ENCODE measurements around the gene ARRB2. TPM values are rescaled to one million over a fixed set of nuclear protein-coding genes. Genes with fewer than 3 reads are reported as not detected.
A peak's percentile ranks its signal among the peaks of the same experiment; 100 is the strongest.

Gene ARRB2
- polyA plus RNA-seq, 2 of the 4 experiments (the other 2 are of a cell fraction) = 61.0 to 73.1 TPM

DNA sequence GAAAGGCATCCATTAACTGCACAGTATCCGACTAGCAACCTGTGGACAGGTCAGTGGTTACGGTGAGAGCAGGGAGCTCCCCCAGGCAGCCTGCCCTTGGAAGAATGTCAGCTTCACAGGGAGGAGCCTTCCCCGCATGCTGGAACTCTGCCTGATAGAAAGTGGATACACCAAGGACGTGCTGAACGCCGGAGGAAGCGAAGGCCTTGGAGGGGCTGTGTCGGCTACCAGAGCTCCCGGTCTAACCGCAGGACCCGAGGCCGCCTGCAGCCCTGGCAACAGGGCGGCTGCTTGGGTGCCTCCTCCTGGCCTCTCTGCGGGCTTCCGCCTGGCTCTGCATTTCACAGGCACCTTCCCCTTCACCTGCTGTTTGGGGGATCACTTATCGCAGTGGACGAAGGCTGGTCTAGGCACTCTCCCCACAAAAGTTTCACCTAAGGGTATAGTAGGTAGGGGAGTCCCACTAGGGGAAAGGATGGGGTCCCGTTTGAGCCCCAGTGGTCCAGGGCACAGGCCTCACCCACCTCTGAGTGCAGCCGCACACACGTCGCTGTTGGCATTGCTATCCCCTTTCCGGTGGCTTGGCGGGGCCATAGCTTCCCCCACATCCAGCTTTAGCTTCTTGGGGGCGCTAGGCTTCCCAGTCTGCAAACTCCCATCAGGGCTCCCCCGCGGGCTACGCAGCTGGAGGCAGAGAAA, 36.3 kb upstream of the ARRB2 start:
- POLR2A ChIA-PET = no interaction called here
- no peak overlapping the region for H3K4me3 ChIP-seq
- H3K27ac ChIP-seq = no peak overlapping the region
- no peak for TF ChIP-seq CEBPB (IDR thresholded peaks at IDR 0.05)
- no peak for TF ChIP-seq NR3C1 (IDR thresholded peaks at IDR 0.05)
- TF ChIP-seq KDM1A (IDR thresholded peaks at IDR 0.05; ENCODE audit: low read depth) = no peak
- TF ChIP-seq HOXA7 (CRISPR knock-in tag; IDR thresholded peaks at IDR 0.05) = no peak
- no peak for TF ChIP-seq FOXS1 (CRISPR knock-in tag; IDR thresholded peaks at IDR 0.05)
- TF ChIP-seq KDM5A (IDR thresholded peaks at IDR 0.05) = no peak
- no peak for TF ChIP-seq POLR2A (IDR thresholded peaks at IDR 0.05; ENCODE audit: low read length)
- no peak for TF ChIP-seq HEYL (CRISPR knock-in tag; IDR thresholded peaks at IDR 0.05)
- TF ChIP-seq EHF (CRISPR knock-in tag; IDR thresholded peaks at IDR 0.05) = no peak
- no peak for TF ChIP-seq NFE2L2 (conservative IDR thresholded peaks at IDR 0.05; ENCODE audit: low read length)
- TF ChIP-seq, protein P1, sequence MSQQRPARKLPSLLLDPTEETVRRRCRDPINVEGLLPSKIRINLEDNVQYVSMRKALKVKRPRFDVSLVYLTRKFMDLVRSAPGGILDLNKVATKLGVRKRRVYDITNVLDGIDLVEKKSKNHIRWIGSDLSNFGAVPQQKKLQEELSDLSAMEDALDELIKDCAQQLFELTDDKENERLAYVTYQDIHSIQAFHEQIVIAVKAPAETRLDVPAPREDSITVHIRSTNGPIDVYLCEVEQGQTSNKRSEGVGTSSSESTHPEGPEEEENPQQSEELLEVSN (IDR thresholded peaks at IDR 0.05; ENCODE audit: borderline replicate concordance, low read depth) = no peak
- TF ChIP-seq CHD2 (IDR thresholded peaks at IDR 0.05; ENCODE audit: low read length, partially characterized antibody) = no peak
- no peak for TF ChIP-seq SMC3 (IDR thresholded peaks at IDR 0.05)
- no peak overlapping the region for H3K4me2 ChIP-seq
- ATAC-seq (no peak), FAIRE-seq (no peak), DNase-seq (ENCODE audit: low read depth in 1 of 2, low spot score in 1 of 2) (no peak)
- H3K4me1 ChIP-seq = peaks cover 17% of the 10 kb centered on the region
- 94% methylated on average over 25 of the region's 27 CpGs for WGBS (ENCODE audit: missing lambda C conversion rate)
- CTCF ChIA-PET = interaction anchor here (0.8 to 1.5 kb wide), 2 partner anchors 13 to 15 kb away, joined by 3 read pairs; no protein-coding TSS in a partner anchor
- no peaks in the 10 kb centered on the region for H3K9me3 ChIP-seq

- ATAC-seq (no peak), DNase-seq (ENCODE audit: low read depth in 1 of 2, low spot score in 1 of 2) (no peak), FAIRE-seq (no peak)
- no peaks in the 10 kb centered on the region for H3K9me3 ChIP-seq
- H3K4me2 ChIP-seq = no peak overlapping the region
- H3K27ac ChIP-seq = no peak overlapping the region
- ChIA-PET CTCF (interaction anchor here (0.8 to 2.4 kb wide), 2 partner anchors 15 to 108 kb away, joined by 3 to 15 read pairs; no protein-coding TSS in a partner anchor), POLR2A (no interaction called here)
- no peak overlapping the region for H3K4me3 ChIP-seq
- H3K4me1 ChIP-seq = peaks cover 22% of the 10 kb centered on the region
- 97% methylated on average over 8 of the region's 8 CpGs for whole genome bisulfite sequencing (ENCODE audit: missing lambda C conversion rate)
- TF ChIP-seq MAFK (IDR thresholded peaks at IDR 0.05; ENCODE audit: partially characterized antibody) = no peak
- no peak for TF ChIP-seq SREBF2 (IDR thresholded peaks at IDR 0.05)
- no peak for TF ChIP-seq KDM5A (IDR thresholded peaks at IDR 0.05)
These were observed 35.8 kb upstream of the ARRB2 start for GRCh38 chr17:4674685-4674998.

DNA sequence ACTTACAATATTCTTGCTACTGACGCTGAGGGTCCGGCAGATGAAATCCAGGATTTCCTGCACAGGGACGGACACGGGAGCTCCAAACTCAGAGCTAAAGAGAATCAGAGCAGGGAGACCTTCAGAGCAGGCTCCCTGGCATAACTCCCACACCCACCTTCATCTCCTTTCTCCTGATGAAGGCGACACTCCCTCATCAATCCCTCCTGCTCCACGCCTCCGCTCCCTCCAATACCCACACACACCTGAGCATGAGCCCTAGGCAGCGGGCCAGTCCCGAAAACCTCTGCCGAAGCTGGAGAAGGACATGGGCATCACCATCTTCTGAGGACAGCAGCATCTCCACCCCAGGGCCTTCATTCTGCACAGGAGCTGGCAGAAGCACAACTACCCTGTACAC, 34.6 kb upstream of the ARRB2 start:
- ChIA-PET CTCF (interaction anchor here (0.9 to 2.4 kb wide), 7 partner anchors 8 to 214 kb away, joined by 3 to 15 read pairs (median 4); no protein-coding TSS in a partner anchor), POLR2A (no interaction called here)
- no peak for ATAC-seq

More for the DNA sequence above, 34.6 kb upstream of the ARRB2 start:
- no peak for DNase-seq (ENCODE audit: low read depth in 1 of 2, low spot score in 1 of 2)
- FAIRE-seq = no peak
- no peak overlapping the region for H3K4me2 ChIP-seq
- H3K4me1 ChIP-seq = peaks cover 34% of the 10 kb centered on the region
- TF ChIP-seq SREBF2 (IDR thresholded peaks at IDR 0.05) (no peak), KDM5A (IDR thresholded peaks at IDR 0.05) (no peak), HDAC2 (IDR thresholded peaks at IDR 0.05) (no peak), SMC3 (IDR thresholded peaks at IDR 0.05) (no peak), BHLHE40 (IDR thresholded peaks at IDR 0.05; ENCODE audit: low read depth, low read length) (no peak), ZFP36 (IDR thresholded peaks at IDR 0.05; ENCODE audit: borderline replicate concordance, partially characterized antibody) (no peak), CTCF (IDR thresholded peaks at IDR 0.05) (no peak), KDM1A (IDR thresholded peaks at IDR 0.05; ENCODE audit: low read depth) (no peak)
- TF ChIP-seq, protein P2, sequence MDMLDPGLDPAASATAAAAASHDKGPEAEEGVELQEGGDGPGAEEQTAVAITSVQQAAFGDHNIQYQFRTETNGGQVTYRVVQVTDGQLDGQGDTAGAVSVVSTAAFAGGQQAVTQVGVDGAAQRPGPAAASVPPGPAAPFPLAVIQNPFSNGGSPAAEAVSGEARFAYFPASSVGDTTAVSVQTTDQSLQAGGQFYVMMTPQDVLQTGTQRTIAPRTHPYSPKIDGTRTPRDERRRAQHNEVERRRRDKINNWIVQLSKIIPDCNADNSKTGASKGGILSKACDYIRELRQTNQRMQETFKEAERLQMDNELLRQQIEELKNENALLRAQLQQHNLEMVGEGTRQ (IDR thresholded peaks at IDR 0.05) = no peak
- no peak overlapping the region for H3K4me3 ChIP-seq
- 96% methylated on average over 10 of the region's 10 CpGs for WGBS (ENCODE audit: missing lambda C conversion rate)
- peak overlapping the region in 1 of 2 experiments; percentile 24; a peak in 1 of 6 replicates for H3K27ac ChIP-seq
- H3K9me3 ChIP-seq = no peaks in the 10 kb centered on the region
